ENCODE measurements around the gene GNG12. TPM values are rescaled to one million over a fixed set of nuclear protein-coding genes. Genes with fewer than 3 reads are reported as not detected.

The GNG12 gene
- total RNA-seq, 6 donors from 2014 or later: 14.3 to 54.6 (median 45.1) TPM

GRCh38 chr1:67792103-67792502 is 41.2 kb downstream of the GNG12 start:
- no peak for TF ChIP-seq POLR2AphosphoS5 (IDR thresholded peaks at IDR 0.05)
- TF ChIP-seq CTCF (IDR thresholded peaks at IDR 0.05): no peak
- TF ChIP-seq POLR2A (IDR thresholded peaks at IDR 0.05): no peak
- no peak for TF ChIP-seq EP300 (IDR thresholded peaks at IDR 0.05)
- Histone ChIP-seq H3K27me3 (no peaks in the 10 kb centered on the region), H3K9me3 (no peaks in the 10 kb centered on the region), H3K4me3 (no peak overlapping the region), H3K27ac (peak overlapping the region in 3 of 4 donors; percentile 15 to 73 (median 25)), H3K36me3 (no peaks in the 10 kb centered on the region), H3K4me1 (peaks cover 4 to 45% (median 22%) of the 10 kb centered on the region in 4 donors)
- ATAC-seq (ENCODE audit: low FRiP score in 2 of 2) (no peak), DNase-seq (no peak)
- WGBS, 2 donors: 52 to 56% methylated on average over 5 of the region's 5 CpGs

- H3K4me3 ChIP-seq: no peak overlapping the region
- no peaks in the 10 kb centered on the region for H3K36me3 ChIP-seq
- H3K9me3 ChIP-seq: no peaks in the 10 kb centered on the region
- H3K4me1 ChIP-seq: peaks cover 4 to 45% (median 22%) of the 10 kb centered on the region in 4 donors
- no peak for DNase-seq
- H3K27ac ChIP-seq: peak overlapping the region in 3 of 4 donors; percentile 15 to 73 (median 25)
- 72 to 76% methylated on average over 3 of the region's 3 CpGs for WGBS, 2 donors
- ATAC-seq (ENCODE audit: low FRiP score in 2 of 2): peak; percentile 76 to 88
- TF ChIP-seq CTCF (IDR thresholded peaks at IDR 0.05): no peak
- no peak for TF ChIP-seq EP300 (IDR thresholded peaks at IDR 0.05)
- no peak for TF ChIP-seq POLR2A (IDR thresholded peaks at IDR 0.05)
- TF ChIP-seq POLR2AphosphoS5 (IDR thresholded peaks at IDR 0.05): no peak
- no peaks in the 10 kb centered on the region for H3K27me3 ChIP-seq
These were observed 41.6 kb downstream of the GNG12 start for GRCh38 chr1:67791686-67792085.

- Histone ChIP-seq H3K4me1 (peaks cover 4 to 45% (median 22%) of the 10 kb centered on the region in 4 donors), H3K9me3 (no peaks in the 10 kb centered on the region), H3K36me3 (no peaks in the 10 kb centered on the region), H3K27me3 (no peaks in the 10 kb centered on the region), H3K4me3 (no peak overlapping the region), H3K27ac (no peak overlapping the region)
- TF ChIP-seq CTCF (IDR thresholded peaks at IDR 0.05) (no peak), EP300 (IDR thresholded peaks at IDR 0.05) (no peak), POLR2AphosphoS5 (IDR thresholded peaks at IDR 0.05) (no peak), POLR2A (IDR thresholded peaks at IDR 0.05) (no peak)
- 25 to 59% methylated on average over 1 of the region's 1 CpG for WGBS, 2 donors
- DNase-seq (no peak), ATAC-seq (ENCODE audit: low FRiP score in 2 of 2) (peak in 1 of 2 donors; percentile 44)
These were observed 42.0 kb downstream of the GNG12 start for GRCh38 chr1:67791261-67791660.

GRCh38 chr1:67790201-67790692 is 43.0 kb downstream of the GNG12 start:
- H3K36me3 ChIP-seq: no peaks in the 10 kb centered on the region
- no peak overlapping the region for H3K27ac ChIP-seq
- ATAC-seq (ENCODE audit: low FRiP score in 2 of 2) (no peak), DNase-seq (no peak)
- H3K4me3 ChIP-seq: no peak overlapping the region
- TF ChIP-seq POLR2A (IDR thresholded peaks at IDR 0.05) (no peak), POLR2AphosphoS5 (IDR thresholded peaks at IDR 0.05) (no peak), CTCF (IDR thresholded peaks at IDR 0.05) (no peak), EP300 (IDR thresholded peaks at IDR 0.05) (no peak)
- no peaks in the 10 kb centered on the region for H3K27me3 ChIP-seq
- peaks cover 4 to 39% (median 22%) of the 10 kb centered on the region in 4 donors for H3K4me1 ChIP-seq
- WGBS, 2 donors: 77 to 86% methylated on average over 7 of the region's 7 CpGs
- no peaks in the 10 kb centered on the region for H3K9me3 ChIP-seq

GRCh38 chr1:67789551-67789950 is 43.7 kb downstream of the GNG12 start:
- Histone ChIP-seq H3K27ac (no peak overlapping the region), H3K36me3 (no peaks in the 10 kb centered on the region), H3K9me3 (no peaks in the 10 kb centered on the region), H3K4me3 (no peak overlapping the region), H3K27me3 (no peaks in the 10 kb centered on the region), H3K4me1 (peaks cover 4 to 37% (median 22%) of the 10 kb centered on the region in 4 donors)
- no peak for ATAC-seq (ENCODE audit: low FRiP score in 2 of 2)
- TF ChIP-seq CTCF (IDR thresholded peaks at IDR 0.05) (no peak), EP300 (IDR thresholded peaks at IDR 0.05) (no peak), POLR2A (IDR thresholded peaks at IDR 0.05) (no peak), POLR2AphosphoS5 (IDR thresholded peaks at IDR 0.05) (no peak)
- WGBS, 2 donors: 72 to 75% methylated on average over 6 of the region's 6 CpGs
- DNase-seq: no peak

Measured in upper lobe of left lung (tissue), 6 donors.